SW480 (cell line): Measurements from ENCODE around the gene KIF27.
"Not testable (repeated sequence)": the region's sequence is repeated elsewhere in the genome, so short reads cannot be mapped to it uniquely, and the experiment has no call there.

Source experiments
- DNase-seq: peaks from one replicate; pipeline ENCODE4 v3.0.0-alpha.2; 2016; ENCODE audit warnings: low spot score

Gene KIF27

DNA sequence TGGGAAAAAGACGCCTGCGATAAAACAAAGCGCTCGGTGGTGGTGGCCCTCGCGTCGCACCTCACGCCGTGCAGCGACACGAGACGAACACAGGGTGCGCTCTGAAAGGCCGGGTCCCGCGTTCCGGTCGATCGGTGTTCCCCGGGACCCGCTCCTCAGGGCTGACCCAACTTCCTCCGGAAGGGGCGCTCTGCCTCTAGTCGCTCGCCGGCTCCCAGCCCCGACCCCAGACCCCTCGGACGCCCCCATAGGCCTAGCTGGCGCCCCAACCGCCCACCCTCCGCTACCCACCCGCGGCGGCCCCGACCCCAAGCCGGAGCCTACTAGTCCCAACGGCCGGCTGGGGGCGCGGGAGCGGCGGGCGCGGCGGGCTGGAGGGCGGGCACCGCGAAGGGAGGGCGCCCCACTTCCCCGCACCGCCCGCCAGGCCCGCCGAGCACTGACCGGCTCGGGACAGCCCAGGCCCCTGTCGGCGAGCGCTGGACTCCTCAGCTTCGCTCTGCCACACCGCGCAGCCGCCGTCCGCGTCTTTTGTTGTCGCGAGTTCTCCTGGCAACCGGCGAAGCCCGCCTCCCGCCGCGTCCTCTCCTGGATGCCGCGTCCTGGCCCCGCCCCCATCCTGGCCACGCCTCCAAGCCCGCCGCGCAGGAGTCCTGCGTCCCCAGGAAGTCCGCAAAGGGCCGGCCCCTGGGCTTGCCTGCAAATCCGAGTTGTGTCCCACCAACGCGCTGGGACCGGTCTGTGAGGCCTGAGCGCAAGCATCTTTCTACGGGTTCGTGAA, at the start of gene KIF27:
Gene KIF27 (minus strand): TSS at position 506 of the 781 bp plus-strand sequence. CDS start 5,841 bp downstream, outside the sequence.
- peak; percentile 95 for DNase-seq

DNA sequence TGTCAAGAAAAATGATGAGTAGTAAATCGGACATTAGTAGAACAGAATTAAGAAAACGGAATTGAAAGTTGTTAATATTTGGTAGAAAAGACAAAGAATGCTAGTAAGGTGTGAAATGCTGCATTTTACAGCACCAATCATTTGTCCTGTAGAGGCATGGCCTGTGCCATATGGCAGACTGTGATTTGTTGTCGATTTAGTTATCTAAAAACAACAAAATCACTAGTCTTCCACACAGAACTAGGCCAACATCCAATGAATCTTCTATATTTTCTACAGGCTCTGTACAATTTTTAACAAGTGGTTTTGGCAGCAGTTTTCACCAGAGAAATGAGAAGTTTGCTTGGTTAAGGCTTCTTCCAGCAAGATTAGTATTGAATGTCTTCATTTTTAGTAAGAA, 48.4 kb upstream of the KIF27 start:
- no peak for DNase-seq

DNA sequence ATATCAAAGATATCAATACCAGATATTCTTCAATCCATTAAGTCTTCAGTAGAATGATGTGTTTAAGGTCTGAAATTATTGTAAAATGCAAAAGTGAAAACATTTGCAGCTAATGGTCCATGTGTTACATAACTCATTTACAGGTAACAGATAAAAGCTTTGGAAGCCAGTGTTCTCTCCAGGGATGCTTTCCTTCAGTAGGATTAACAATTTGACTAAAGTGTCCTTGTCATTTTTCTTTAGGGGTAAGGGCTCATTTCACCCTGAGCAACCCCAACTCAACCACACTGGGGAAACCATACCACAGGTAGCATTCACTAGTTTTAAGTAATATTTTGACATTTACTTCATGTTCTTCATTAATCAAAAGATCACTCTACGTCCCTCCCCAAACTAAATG, 45.8 kb upstream of the KIF27 start:
- DNase-seq = no peak

- no peak for DNase-seq
These were observed 45.0 kb upstream of the KIF27 start for GRCh38 chr9:83966209-83966582.

DNA sequence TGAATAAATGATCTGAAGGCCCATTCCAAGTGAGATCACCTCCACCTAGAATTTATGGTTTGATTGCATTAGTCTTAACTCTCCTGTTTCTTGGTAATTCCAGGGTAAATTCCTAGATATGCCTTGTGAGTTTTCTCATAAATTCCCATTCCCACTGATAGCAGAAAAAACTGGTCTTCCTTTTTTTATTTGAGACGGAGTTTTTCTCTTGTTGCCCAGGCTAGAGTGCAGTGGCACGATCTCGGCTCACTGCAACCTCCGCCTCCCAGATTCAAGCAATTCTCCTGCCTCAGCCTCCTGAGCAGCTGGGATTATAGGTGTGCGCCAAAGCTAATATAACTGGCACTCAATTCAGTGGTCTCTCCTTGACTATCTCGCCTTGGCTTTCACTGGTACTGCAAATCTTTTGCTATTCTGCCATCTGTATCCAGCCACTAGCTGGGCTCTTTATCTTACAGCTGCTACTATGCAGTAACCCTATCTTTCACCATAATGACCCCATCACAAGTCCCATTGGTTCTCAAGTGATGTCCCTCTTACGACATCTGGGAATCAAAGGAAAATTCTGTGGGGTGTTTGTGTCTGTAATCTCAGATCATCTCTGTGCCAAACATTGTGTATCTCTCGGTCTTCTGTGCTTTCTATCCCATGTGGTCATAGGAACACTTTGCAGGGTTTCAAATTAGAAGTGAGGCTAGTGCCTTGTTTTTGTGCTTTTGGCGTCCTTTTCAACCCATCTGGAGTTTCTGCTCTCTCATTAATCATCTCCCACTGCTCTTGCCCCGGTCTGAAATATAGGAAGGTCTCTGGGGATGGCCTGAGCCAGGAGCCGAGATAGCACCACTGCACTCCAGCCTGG, 44.3 kb upstream of the KIF27 start:
- DNase-seq = peak; percentile 39

- peak; percentile 35 for DNase-seq
These were observed 43.7 kb upstream of the KIF27 start for GRCh38 chr9:83964973-83965349.

DNA sequence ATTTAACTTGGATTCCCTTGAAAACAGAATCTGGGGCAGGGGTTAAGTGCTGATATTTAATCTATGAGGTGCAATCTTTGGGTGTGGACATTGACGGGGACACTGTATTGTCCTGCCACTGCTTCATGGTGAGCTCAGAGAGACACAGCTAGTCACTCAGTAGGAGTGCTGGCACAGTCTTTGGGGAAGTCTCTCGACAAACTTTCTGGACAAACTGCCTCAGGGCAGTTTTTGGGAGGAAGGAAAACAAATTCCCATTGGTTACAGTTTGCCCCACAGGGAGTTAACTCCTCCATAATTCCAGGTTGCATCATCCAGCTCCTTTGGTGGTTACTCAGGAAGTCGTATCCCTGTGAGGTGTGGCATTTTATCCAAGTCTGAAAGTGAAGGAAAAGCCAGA, 40.9 kb upstream of the KIF27 start:
- DNase-seq = peak; percentile 27

DNA sequence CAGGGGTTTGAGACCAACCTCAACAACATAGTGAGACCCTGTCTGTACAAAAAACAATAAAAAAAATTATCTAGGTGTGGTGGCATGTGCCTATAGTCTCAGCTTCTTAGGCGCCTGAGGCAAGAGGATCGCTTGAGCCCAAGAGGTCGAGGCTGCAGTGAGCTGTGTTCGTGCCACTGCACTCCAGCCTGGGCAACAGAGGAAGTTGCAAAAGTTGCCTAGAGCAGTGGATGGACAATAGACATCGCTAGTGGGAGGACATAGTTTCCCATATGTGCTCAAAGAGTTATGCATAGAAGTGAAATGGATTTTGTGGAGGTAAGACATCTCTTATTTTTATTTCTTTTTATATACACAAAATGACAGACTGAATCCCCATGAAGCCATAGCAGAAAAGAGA, 39.8 kb upstream of the KIF27 start:
- no peak for DNase-seq

DNA sequence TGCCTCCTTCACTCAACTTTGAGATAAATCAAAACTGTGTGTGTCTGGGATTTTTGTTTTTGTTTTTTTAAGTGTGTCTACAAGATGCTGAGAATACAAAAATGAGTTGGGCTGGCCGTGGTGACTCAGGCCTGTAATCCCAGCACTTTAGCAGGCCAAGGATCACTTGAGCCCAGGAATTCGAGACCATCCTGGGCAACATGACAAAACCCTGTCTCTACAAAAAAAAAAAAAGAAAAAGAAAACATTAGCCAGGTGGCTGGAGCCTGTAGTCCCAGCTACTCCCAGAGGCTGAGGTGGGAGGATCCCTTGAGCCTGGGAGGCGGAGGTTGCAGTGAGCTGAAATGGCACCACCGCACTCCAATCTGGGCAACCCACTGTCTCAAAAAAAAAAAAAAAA, 37.8 kb upstream of the KIF27 start:
- no peak for DNase-seq

DNA sequence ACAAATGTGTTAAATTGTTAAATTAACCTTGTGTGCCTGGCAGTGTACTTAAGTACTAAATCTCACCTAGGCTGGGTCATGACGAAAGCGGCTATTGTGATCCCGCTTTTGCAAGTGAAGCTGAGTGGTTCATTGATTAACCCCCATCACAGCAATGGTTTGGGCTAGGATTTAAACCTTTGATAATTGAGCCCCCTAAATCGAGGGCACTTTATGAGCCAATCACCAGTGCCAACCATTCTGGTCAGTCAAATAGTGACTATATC, 35.9 kb upstream of the KIF27 start:
- no peak for DNase-seq

GRCh38 chr9:83956436-83957247, 35.4 kb upstream of the KIF27 start:
- DNase-seq = peak; percentile 90

DNA sequence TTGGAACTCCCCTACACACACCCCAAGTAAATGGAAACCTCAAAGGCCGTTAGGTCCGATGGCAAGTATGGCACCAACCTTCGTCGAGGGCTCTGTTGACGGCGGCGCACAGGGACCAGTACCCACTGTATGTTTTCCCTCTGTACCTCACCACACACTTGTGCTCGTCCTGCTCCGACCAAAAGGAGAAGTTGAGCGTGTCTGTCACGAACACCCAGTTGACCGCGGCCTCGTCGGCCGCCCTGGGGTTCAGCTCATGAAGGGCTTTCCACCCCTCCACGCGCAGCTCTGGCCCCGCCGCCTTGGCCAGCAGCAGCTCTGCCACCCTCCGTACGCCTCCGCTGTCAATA, 34.8 kb upstream of the KIF27 start:
- DNase-seq = peak; percentile 61

- DNase-seq = not testable (repeated sequence)
These were observed 26.9 kb upstream of the KIF27 start for GRCh38 chr9:83948096-83948495.

DNA sequence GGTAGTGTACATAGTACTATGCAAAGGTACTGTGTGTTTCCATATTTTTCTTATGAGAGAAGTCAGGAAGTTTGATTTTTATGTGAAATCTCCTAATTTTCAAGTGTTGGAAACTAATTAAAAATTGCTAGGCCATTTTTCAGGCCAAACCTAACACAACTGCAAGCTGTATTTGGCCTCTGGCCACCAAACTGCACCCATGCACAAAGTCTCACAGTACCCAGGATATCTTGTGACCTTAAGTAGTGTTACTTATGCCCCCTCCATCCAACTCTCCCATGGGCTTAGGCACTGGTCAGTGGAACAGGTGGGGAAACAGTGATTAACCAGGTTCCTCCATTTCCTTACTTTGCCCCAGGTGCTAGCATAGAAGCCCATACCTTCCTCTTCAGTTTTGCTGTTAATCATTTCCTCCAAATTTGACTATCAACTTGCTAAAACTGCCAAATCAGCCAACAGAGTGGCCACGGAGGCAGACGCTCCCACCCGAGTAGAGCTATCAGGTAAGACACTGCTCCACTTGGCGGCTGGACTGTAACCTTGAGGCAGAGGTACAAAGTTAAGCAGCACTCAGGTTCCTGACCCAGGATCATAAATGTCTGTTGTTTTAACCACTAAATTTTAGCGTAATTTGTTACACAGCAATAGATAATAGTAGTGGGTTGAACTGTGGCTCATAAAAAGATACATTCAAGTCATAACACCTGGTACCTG, 19.5 kb upstream of the KIF27 start:
- DNase-seq = no peak

DNA sequence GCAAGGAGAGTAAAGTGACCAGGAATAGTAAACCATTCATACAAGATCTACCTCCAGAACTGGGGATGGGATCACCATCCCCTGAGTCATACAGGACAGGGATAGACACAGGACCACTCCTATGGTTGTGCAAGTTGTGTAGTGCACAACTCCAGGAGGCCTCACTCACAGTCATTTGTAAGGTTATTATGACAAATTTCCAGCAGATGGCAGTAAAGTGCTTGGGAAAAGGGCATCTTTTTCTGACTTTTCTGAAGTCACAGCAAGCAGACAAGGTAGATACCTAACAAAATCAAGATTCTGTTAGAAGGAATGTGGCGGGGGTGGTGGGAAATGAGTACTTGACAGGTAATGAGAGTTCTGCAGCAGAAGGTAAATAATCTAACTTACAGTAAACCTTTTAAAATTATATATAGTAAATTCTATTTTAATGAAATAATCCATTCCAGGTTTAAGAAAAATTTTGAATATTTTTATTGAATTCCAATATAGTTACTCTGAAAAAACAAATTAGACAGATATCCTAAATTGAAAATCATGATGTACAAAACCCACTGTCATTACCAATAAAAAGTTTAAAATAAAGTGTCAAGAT, 16.7 kb upstream of the KIF27 start:
- DNase-seq = peak; percentile 61

DNA sequence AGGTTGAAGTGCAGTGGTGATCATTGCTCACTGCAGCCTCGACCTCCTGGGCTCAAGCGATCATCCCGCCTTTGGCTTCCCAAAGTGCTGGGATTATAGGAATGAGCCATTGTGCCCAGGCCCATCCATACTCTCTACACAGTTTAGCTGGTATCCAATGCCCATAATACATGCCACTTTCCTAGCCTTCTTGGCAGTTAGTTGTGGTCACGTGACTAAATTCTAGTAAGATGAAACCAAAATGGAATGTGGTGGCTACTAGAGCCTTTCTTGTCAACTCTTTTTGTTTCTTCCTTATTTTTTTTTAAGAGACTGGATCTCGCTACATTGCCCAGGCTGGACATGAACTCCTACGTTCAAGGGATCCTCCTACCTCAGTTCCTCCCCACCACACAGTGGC, 15.3 kb upstream of the KIF27 start:
- DNase-seq = no peak

DNA sequence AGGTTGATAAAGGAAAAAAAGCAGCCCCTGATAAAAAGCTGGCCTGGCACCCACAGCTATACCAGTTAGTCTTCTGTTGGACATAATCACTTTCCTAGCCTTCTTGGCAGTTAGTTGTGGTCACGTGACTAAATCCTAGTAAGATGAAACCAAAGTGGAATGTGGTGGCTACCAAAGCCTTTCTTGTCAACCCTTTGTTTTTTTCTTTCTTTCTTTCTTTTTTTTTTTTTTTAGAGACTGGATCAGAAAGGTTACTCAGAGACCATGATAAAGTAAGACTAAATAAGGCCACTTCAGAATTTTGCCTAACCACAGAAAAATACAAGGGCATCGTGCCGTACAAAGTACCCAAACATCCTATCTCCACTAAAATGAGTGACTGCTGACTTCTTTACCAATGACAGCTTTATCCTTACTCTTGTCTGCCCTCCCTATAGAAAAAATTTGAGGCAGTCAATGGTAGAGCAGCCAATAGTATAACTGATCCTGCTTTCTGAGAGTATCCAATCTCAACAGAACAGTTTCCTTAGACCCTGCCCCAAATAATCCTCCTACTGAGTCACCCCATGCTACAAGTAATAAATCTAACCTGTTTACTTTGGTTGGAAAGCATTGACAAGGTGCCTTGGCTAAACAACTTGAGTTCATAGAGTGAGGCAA, 14.2 kb upstream of the KIF27 start:
- DNase-seq = peak; percentile 42

GRCh38 chr9:83934569-83935275, 13.5 kb upstream of the KIF27 start:
- no peak for DNase-seq

DNA sequence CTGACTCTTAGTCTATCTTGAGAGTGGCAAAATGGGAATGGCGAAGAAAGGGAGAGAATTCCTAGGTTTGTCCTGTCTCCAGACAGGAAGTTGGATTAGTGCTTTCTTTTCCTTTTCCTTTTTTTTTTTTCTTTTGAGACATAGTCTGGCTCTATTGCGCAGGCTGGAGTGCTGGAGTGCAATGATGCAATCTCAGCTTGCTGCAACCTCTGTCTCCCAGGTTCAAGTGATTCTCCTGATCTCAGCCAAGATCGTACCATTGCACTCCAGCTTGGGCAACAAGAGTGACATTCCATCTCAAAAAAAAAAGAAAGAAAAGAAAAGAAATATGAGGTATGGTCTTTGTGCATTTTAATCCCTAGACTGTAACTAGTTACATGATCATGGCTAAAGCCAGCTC, 12.6 kb upstream of the KIF27 start:
- DNase-seq = no peak

- DNase-seq = no peak
These were observed 11.6 kb upstream of the KIF27 start for GRCh38 chr9:83932851-83933250.

DNA sequence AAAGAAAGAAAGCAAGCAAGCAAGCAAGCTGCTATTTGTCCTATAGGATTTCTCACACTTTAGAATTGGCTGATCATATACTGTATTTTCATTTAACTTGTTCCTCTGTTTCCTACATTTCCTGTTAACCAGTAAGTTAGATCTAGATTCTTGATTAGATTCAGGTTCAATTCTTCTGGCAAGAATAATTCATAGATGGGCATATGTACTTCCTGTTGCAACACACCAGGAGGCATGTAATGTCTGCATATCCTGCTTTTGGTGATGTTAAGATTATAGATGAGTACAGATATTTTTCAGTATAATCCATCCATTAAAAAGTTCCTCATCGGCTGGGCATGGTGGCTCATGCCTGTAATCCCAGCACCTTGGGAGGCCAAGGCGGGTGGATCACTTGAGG, 10.8 kb upstream of the KIF27 start:
- no peak for DNase-seq
